Psoas muscle (tissue), 8 donors: ENCODE data around the gene TLR8. TPM values are rescaled to one million over a fixed set of nuclear protein-coding genes. Genes with fewer than 3 reads are reported as not detected.

Experiments used
- ATAC-seq, 4 donors: fragments of 200-7000 bp; cut with Tn5 transposase; one replicate each; pipeline ENCODE4 v1.9.1; 2020; ENCODE audit warnings: moderate library complexity in 3 of 4, mild to moderate bottlenecking in 2 of 4
- DNase-seq, 2 donors: peaks; one replicate each; pipeline ENCODE4 v3.0.0-alpha.2; 2020
- H3K27ac ChIP-seq: fragments of 200-600 bp; one replicate; pipeline ENCODE4 v1.8.0; 2022
- H3K27me3 ChIP-seq, 3 donors: fragments of 200-600 bp in 1 of 3; one replicate each; pipeline versions ENCODE4 v1.6.1 to v1.8.0; 2013 to 2022; ENCODE audit warnings: low read length in 2 of 3, mild to moderate bottlenecking in 2 of 3, moderate library complexity in 1 of 3; ENCODE audit not compliant: insufficient read depth in 3 of 3
- H3K36me3 ChIP-seq, 2 donors: fragments of 200-600 bp in 1 of 2; one replicate each; pipeline versions ENCODE4 v1.6.1 to v1.8.0; 2013 to 2022; ENCODE audit warnings: low read depth in 1 of 2, mild to moderate bottlenecking in 1 of 2, moderate library complexity in 1 of 2; ENCODE audit not compliant: insufficient read depth in 1 of 2
- H3K4me1 ChIP-seq: fragments of 200-600 bp; one replicate; pipeline ENCODE4 v1.8.0; 2022
- H3K4me3 ChIP-seq: fragments of 200-600 bp; one replicate; pipeline ENCODE4 v1.8.0; 2022; ENCODE audit warnings: mild to moderate bottlenecking
- H3K9me3 ChIP-seq: fragments of 200-600 bp; one replicate; pipeline ENCODE4 v1.8.0; 2022
- WGBS, 3 donors: extraction: QIAGEN DNeasy Blood & Tissue Kit; methylation state at CpG; one replicate each; pipeline versions ENCODE4 v1.1.6 to v1.1.7; 2013; 5-methylcytosine and 5-hydroxymethylcytosine counted together
- intact Hi-C, 2 donors: fragments of 100-400 bp; cut with DNase I; formaldehyde crosslinking; loops; one replicate each; pipeline versions ENCODE4 v1.11.0 to v1.14.2; 2022
- polyA plus RNA-seq, 3 donors: library from polyadenylated mRNA; stranded (reverse); fragments of 200-250 nt; gene quantifications; one replicate each; pipeline ENCODE4 v1.2.3, GENCODE V29; 2013
- total RNA-seq, 4 donors: library from RNA; stranded (reverse); fragmentation: NEBNext Ultra II Directional in 2 of 4; extraction: Animal tissue kit (Norgen Biotek cat#: 25700) in 2 of 4; gene quantifications; one replicate each; pipeline versions ENCODE4 v1.2.1 to v1.2.4, GENCODE V29; 2021 to 2023
- TF ChIP-seq, protein P1 (sequence below): fragments of 200-600 bp; IDR thresholded peaks from one replicate; pipeline ENCODE4 v1.8.0; 2022; ENCODE audit warnings: antibody characterized with exemption
- donor health status: healthy with polysubstance abuse.
- donor health status: DM: no; HTN: no; CAD: no; lungs with moderate emphysema.
- donor health status: Bipolar disorder and iron deficiency.
- donor health status: healthy.
- donor health status: DM: yes; HTN: yes; CAD: no.
- donor health status: DM: no; HTN: no; CAD: no.
- donor health status: DM: no; HTN: no; CAD: no.
- donor health status: DM: yes; HTN: yes; CAD: no.

Gene TLR8
- total and polyA plus RNA-seq, 7 donors, result 0.06 to 0.57 (median 0.36) TPM

- Histone ChIP-seq H3K4me1 (no peaks in the 10 kb centered on the region), H3K9me3 (no peaks in the 10 kb centered on the region), H3K27ac (no peak overlapping the region), H3K4me3 (no peak overlapping the region), H3K36me3 (no peaks in the 10 kb centered on the region), H3K27me3 (peaks cover 0 to 14% (median 0%) of the 10 kb centered on the region in 3 donors)
- 78 to 100% (median 86%) methylated on average over 1 of the region's 1 CpG for WGBS, 3 donors
- ATAC-seq, result no peak
- no peak for DNase-seq
- intact Hi-C loops, result no loop called here
- TF ChIP-seq, protein P1, sequence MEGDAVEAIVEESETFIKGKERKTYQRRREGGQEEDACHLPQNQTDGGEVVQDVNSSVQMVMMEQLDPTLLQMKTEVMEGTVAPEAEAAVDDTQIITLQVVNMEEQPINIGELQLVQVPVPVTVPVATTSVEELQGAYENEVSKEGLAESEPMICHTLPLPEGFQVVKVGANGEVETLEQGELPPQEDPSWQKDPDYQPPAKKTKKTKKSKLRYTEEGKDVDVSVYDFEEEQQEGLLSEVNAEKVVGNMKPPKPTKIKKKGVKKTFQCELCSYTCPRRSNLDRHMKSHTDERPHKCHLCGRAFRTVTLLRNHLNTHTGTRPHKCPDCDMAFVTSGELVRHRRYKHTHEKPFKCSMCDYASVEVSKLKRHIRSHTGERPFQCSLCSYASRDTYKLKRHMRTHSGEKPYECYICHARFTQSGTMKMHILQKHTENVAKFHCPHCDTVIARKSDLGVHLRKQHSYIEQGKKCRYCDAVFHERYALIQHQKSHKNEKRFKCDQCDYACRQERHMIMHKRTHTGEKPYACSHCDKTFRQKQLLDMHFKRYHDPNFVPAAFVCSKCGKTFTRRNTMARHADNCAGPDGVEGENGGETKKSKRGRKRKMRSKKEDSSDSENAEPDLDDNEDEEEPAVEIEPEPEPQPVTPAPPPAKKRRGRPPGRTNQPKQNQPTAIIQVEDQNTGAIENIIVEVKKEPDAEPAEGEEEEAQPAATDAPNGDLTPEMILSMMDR, result no peak
These were observed 27.9 kb upstream of the TLR8 start for GRCh38 chrX:12878536-12878935.

DNA sequence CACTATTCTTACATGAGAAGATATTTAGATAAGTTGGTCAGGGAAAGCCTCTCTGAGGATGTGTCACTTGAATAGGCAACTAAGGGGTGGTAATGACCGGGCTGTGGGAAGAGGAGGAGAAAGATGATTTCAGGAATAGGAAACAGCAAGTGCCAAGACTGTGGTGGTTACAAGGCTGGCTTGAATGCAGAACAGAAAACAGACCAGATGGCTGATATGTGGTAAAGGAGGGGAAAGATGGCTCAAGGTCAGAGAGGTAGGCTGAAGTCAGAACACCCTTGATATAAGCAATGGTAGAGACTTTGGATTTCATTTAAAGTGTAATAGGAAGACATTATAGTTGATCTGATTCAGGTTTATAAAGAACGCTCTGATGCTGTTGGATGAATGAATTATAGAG, 24.5 kb upstream of the TLR8 start:
- H3K27me3 ChIP-seq, result peaks cover 0 to 19% (median 0%) of the 10 kb centered on the region in 3 donors
- ATAC-seq, result no peak

GRCh38 chrX:12885508-12885907, 20.9 kb upstream of the TLR8 start:
- DNase-seq, result no peak
- no peaks in the 10 kb centered on the region for H3K9me3 ChIP-seq
- WGBS, 3 donors, result 22 to 25% (median 24%) methylated on average over 5 of the region's 5 CpGs
- H3K4me1 ChIP-seq, result no peaks in the 10 kb centered on the region
- no peaks in the 10 kb centered on the region for H3K36me3 ChIP-seq
- H3K4me3 ChIP-seq, result no peak overlapping the region
- H3K27me3 ChIP-seq, result peaks cover 0 to 8% (median 0%) of the 10 kb centered on the region in 3 donors
- no peak for ATAC-seq
- intact Hi-C loops, result no loop called here
- H3K27ac ChIP-seq, result no peak overlapping the region
- TF ChIP-seq, protein P1, result no peak

More for the DNA sequence above, 24.5 kb upstream of the TLR8 start:
- no peaks in the 10 kb centered on the region for H3K36me3 ChIP-seq
- intact Hi-C loops, result no loop called here
- H3K4me1 ChIP-seq, result no peaks in the 10 kb centered on the region
- H3K27ac ChIP-seq, result no peak overlapping the region
- TF ChIP-seq, protein P1, result no peak
- no peaks in the 10 kb centered on the region for H3K9me3 ChIP-seq
- H3K4me3 ChIP-seq, result no peak overlapping the region
- no peak for DNase-seq
- 75 to 84% (median 79%) methylated on average over 2 of the region's 2 CpGs for WGBS, 3 donors

DNA sequence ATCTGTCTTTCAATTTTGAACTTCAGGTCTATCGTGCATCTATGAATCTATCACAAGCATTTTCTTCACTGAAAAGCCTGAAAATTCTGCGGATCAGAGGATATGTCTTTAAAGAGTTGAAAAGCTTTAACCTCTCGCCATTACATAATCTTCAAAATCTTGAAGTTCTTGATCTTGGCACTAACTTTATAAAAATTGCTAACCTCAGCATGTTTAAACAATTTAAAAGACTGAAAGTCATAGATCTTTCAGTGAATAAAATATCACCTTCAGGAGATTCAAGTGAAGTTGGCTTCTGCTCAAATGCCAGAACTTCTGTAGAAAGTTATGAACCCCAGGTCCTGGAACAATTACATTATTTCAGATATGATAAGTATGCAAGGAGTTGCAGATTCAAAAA, 19.9 kb upstream of the TLR8 start:
- no peaks in the 10 kb centered on the region for H3K4me1 ChIP-seq
- H3K4me3 ChIP-seq, result no peak overlapping the region
- H3K27ac ChIP-seq, result no peak overlapping the region
- H3K27me3 ChIP-seq, result peaks cover 0 to 8% (median 0%) of the 10 kb centered on the region in 3 donors
- ATAC-seq (no peak), DNase-seq (no peak)
- intact Hi-C loops, result no loop called here
- H3K36me3 ChIP-seq, result no peaks in the 10 kb centered on the region
- TF ChIP-seq, protein P1, result no peak
- H3K9me3 ChIP-seq, result no peaks in the 10 kb centered on the region
- 84 to 86% (median 85%) methylated on average over 3 of the region's 3 CpGs for WGBS, 3 donors

GRCh38 chrX:12887141-12887540, 19.3 kb upstream of the TLR8 start:
- WGBS, 3 donors, result 74 to 78% (median 77%) methylated on average over 2 of the region's 2 CpGs
- ATAC-seq, result no peak

More at GRCh38 chrX:12887141-12887540, 19.3 kb upstream of the TLR8 start:
- TF ChIP-seq, protein P1, result no peak
- no peaks in the 10 kb centered on the region for H3K4me1 ChIP-seq
- H3K27ac ChIP-seq, result no peak overlapping the region
- no peak overlapping the region for H3K4me3 ChIP-seq
- DNase-seq, result no peak
- H3K36me3 ChIP-seq, result no peaks in the 10 kb centered on the region
- H3K27me3 ChIP-seq, result peaks cover 0 to 5% (median 0%) of the 10 kb centered on the region in 3 donors
- H3K9me3 ChIP-seq, result no peaks in the 10 kb centered on the region
- intact Hi-C loops, result no loop called here
